WTC11 (cell line): ENCODE results near the gene TET3. TPM values are rescaled to one million over a fixed set of nuclear protein-coding genes. Genes with fewer than 3 reads are reported as not detected.
A peak's percentile ranks its signal among the peaks of the same experiment; 100 is the strongest.

Experiments used
- ATAC-seq: fragments of 200-7000 bp; cut with Tn5 transposase; 2 replicates; pipeline ENCODE4 v1.10.0; 2021; ENCODE audit warnings: mild to moderate bottlenecking, moderate library complexity
- CTCF ChIA-PET: fragments of 300-600 bp; sonication (Branson Sonifier 250); formaldehyde crosslinking; loops from one replicate; lab custom pipeline; 2021; ENCODE audit warnings: antibody characterized with exemption; lab: Charles Lee
- POLR2A ChIA-PET: fragments of 350-600 bp; sonication (Branson Sonifier 250); formaldehyde crosslinking; loops from one replicate; lab custom pipeline; 2021; ENCODE audit warnings: antibody characterized with exemption; lab: Charles Lee
- DNase-seq: peaks from one replicate; pipeline ENCODE4 v3.0.0; 2021; ENCODE audit warnings: low spot score
- H3K27ac Mint-ChIP-seq: 2 replicates; pipeline ENCODE4 v1.8.0; 2021; ENCODE audit warnings: mixed read lengths
- H3K27me3 Mint-ChIP-seq: 2 replicates; pipeline ENCODE4 v1.8.0; 2021; ENCODE audit warnings: low read depth, mild to moderate bottlenecking, moderate library complexity, mixed read lengths
- H3K36me3 Mint-ChIP-seq: 2 replicates; pipeline ENCODE4 v1.8.0; 2021; ENCODE audit warnings: mixed read lengths
- H3K4me1 Mint-ChIP-seq: 2 replicates; pipeline ENCODE4 v1.8.0; 2022; ENCODE audit warnings: mixed read lengths
- H3K4me3 Mint-ChIP-seq: 2 replicates; pipeline ENCODE4 v1.8.0; 2021; ENCODE audit warnings: mild to moderate bottlenecking, moderate library complexity, mixed read lengths
- H3K9me3 Mint-ChIP-seq: 2 replicates; pipeline ENCODE4 v1.8.0; 2021; ENCODE audit warnings: mixed read lengths
- E2F1 ChIP-seq: sonication (generic); formaldehyde crosslinking; IDR thresholded peaks from 2 replicates; pipeline ENCODE4 v1.8.0; 2022; ENCODE audit warnings: mild to moderate bottlenecking, missing genetic modification reagents
- E2F4 ChIP-seq: sonication (generic); formaldehyde crosslinking; IDR thresholded peaks from 2 replicates; pipeline ENCODE4 v1.8.1; 2022; ENCODE audit warnings: low read depth, mild to moderate bottlenecking, moderate library complexity, missing genetic modification reagents, borderline replicate concordance
- ELF4 ChIP-seq: sonication (generic); formaldehyde crosslinking; IDR thresholded peaks from 2 replicates; pipeline ENCODE4 v1.8.1; 2022; ENCODE audit warnings: low read depth, mild to moderate bottlenecking, moderate library complexity, missing genetic modification reagents
- FOXP4 ChIP-seq: sonication (generic); formaldehyde crosslinking; IDR thresholded peaks from 2 replicates; pipeline ENCODE4 v1.8.0; 2022; ENCODE audit warnings: mild to moderate bottlenecking, missing genetic modification reagents
- HMGA2 ChIP-seq: fragments of 250-450 bp; sonication (Bioruptor Pico); IDR thresholded peaks from 2 replicates; pipeline ENCODE4 v1.4.0; 2021; ENCODE audit warnings: mild to moderate bottlenecking, moderate library complexity
- JAZF1 ChIP-seq: fragments of 250-450 bp; sonication (Bioruptor Pico); IDR thresholded peaks from 2 replicates; pipeline ENCODE4 v1.9.0; 2021; ENCODE audit warnings: moderate library complexity, mild to moderate bottlenecking, inconsistent platforms
- MLX ChIP-seq: sonication (generic); formaldehyde crosslinking; IDR thresholded peaks from 2 replicates; pipeline ENCODE4 v1.8.1; 2023; ENCODE audit warnings: mild to moderate bottlenecking, missing genetic modification reagents, moderate library complexity
- NFATC4 ChIP-seq: fragments of 250-450 bp; sonication (Bioruptor Pico); IDR thresholded peaks from 2 replicates; pipeline ENCODE4 v1.9.0; 2021; ENCODE audit warnings: mild to moderate bottlenecking
- NR1H2 ChIP-seq: sonication (generic); formaldehyde crosslinking; IDR thresholded peaks from 2 replicates; pipeline ENCODE4 v1.9.0; 2021; ENCODE audit warnings: mild to moderate bottlenecking, moderate library complexity, missing genetic modification reagents
- PRDM15 ChIP-seq: sonication (generic); formaldehyde crosslinking; IDR thresholded peaks from 2 replicates; pipeline ENCODE4 v1.8.0; 2022; ENCODE audit warnings: missing genetic modification reagents
- RORB ChIP-seq: fragments of 250-450 bp; sonication (Bioruptor Pico); IDR thresholded peaks from 2 replicates; pipeline ENCODE4 v1.9.0; 2021; ENCODE audit warnings: mild to moderate bottlenecking
- TEAD4 ChIP-seq: sonication (generic); formaldehyde crosslinking; IDR thresholded peaks from 2 replicates; pipeline ENCODE4 v1.8.0; 2022; ENCODE audit warnings: mild to moderate bottlenecking, missing genetic modification reagents
- ZNF532 ChIP-seq: fragments of 250-450 bp; sonication (Bioruptor Pico); IDR thresholded peaks from 2 replicates; pipeline ENCODE4 v1.9.0; 2021; ENCODE audit warnings: mild to moderate bottlenecking, borderline replicate concordance
- total RNA-seq: library from RNA; stranded (reverse); gene quantifications from 3 replicates; pipeline ENCODE4 v1.2.3, GENCODE V29; 2021
- TF ChIP-seq, protein P1 (sequence below): fragments of 200-600 bp; IDR thresholded peaks from 2 replicates; pipeline ENCODE4 v1.8.0; 2022; ENCODE audit warnings: antibody characterized with exemption

Gene TET3
- total RNA-seq, 1 experiment from 2014 or later, result 19.3 TPM

DNA sequence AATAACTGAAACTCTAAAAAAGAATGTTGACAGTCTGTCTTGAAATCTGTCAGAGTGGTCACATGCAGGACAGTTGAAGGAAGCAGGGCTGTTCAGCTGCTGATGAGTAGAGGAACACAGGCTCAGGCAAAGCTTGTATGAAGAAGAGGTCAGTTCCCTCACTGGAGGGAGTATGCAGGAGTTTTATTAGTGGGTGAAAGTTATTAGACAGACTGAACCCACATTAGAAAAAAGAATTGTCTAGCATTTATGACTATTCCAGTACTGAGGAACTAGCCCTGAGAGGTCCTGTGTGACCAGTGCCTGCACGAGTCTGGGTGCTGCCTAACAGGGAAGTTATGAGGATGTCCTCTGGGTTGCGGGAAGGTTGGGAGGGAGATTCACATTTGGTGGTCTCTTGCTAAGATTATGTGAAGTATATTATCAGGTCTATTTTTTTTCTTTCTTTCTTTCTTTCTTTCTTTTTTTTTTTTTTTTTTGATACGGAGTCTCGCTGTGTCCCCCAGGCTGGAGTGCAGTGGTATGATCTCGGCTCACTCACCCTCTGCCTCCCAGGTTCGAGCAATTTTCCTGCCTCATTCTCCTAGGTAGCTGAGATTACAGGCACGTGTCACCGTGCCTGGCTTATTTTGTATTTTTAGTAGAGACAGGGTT lies 9.6 kb downstream of the TET3 start (continued):
- no peak for TF ChIP-seq RORB

DNA sequence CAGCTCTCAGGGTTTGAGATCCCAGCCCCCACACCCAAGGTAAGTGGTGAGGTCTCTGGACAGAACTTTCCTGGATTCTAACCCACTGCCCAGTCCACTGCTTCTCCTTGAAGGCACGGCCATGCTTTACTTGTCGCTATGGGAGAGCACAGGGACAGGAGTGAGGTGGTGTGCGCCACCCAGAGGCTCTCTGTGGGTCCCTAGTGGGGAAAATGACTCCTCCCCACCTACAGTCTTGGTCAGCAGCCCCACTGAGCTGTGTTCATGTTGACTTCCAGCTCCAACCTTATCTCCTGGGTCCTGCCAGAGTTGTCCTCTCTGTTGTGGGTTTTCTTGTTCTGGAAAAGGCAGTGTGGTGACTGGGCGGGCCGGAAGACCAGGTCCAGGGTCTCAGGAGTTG lies 11.1 kb downstream of the TET3 start:
- no peak overlapping the region for H3K4me3 Mint-ChIP-seq
- POLR2A ChIA-PET, result no interaction called here
- H3K9me3 Mint-ChIP-seq, result no peaks in the 10 kb centered on the region
- peaks cover 35% of the 10 kb centered on the region for H3K4me1 Mint-ChIP-seq
- DNase-seq (no peak), ATAC-seq (peak; percentile 21)
- no peak overlapping the region for H3K27ac Mint-ChIP-seq
- CTCF ChIA-PET, result interaction anchor here (1.1 to 2.1 kb wide), 3 partner anchors 85 to 167 kb away, joined by 3 to 5 read pairs (median 3); partner anchors contain the start of gene STAMBP
- no peaks in the 10 kb centered on the region for H3K27me3 Mint-ChIP-seq
- TF ChIP-seq E2F4 (no peak), PRDM15 (CRISPR knock-in tag) (peak; percentile 30; the same call in 1 of the 2 replicates)
- H3K36me3 Mint-ChIP-seq, result peaks cover 3% of the 10 kb centered on the region

DNA sequence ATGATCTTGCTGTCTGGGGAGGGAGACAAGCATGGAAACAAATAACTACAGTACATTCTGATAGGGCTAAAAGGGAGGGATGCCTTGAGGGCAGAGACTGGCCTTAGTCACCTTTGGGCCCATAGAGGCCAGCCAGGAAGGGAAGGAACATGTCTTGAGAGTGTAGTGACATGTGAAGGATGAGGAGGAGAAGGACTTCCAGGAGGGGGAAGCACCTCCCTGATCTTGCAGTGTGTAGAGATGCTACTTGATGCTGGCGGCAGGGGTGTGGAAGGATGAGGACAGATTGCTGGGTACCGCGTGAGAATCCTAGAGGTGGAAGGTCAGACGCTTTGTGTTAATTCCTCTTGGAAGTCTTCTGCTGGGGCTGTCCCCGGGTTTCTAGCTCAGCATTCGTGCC lies 13.1 kb downstream of the TET3 start:
- TF ChIP-seq ELF4 (CRISPR knock-in tag), result no peak
- TF ChIP-seq TEAD4 (CRISPR knock-in tag), result no peak
- TF ChIP-seq MLX (CRISPR knock-in tag), result no peak
- TF ChIP-seq, all 79 proteins: peak for 0
- H3K4me1 Mint-ChIP-seq, result peaks cover 47% of the 10 kb centered on the region
- DNase-seq, result no peak
- no peaks in the 10 kb centered on the region for H3K36me3 Mint-ChIP-seq
- no peak overlapping the region for H3K4me3 Mint-ChIP-seq
- POLR2A ChIA-PET, result no interaction called here
- ATAC-seq, result no peak
- CTCF ChIA-PET, result interaction anchor here (0.8 to 2.1 kb wide), 5 partner anchors 10 to 141 kb away, joined by 3 to 5 read pairs (median 3); no protein-coding TSS in a partner anchor
- 0 out of 2 replicates have a peak overlapping the region, but pooled peaks have one; percentile 27 for H3K27ac Mint-ChIP-seq
- no peaks in the 10 kb centered on the region for H3K9me3 Mint-ChIP-seq
- H3K27me3 Mint-ChIP-seq, result no peaks in the 10 kb centered on the region

GRCh38 chr2:73998451-73998850 lies 13.7 kb downstream of the TET3 start:
- H3K27ac Mint-ChIP-seq, result no peak overlapping the region
- H3K4me3 Mint-ChIP-seq, result no peak overlapping the region
- ChIA-PET CTCF (interaction anchor here (1.0 to 1.5 kb wide), 2 partner anchors 27 to 78 kb away, joined by 3 read pairs; no protein-coding TSS in a partner anchor), POLR2A (no interaction called here)
- ATAC-seq (no peak), DNase-seq (no peak)
- H3K27me3 Mint-ChIP-seq, result no peaks in the 10 kb centered on the region
- H3K36me3 Mint-ChIP-seq, result no peaks in the 10 kb centered on the region
- H3K4me1 Mint-ChIP-seq, result peaks cover 47% of the 10 kb centered on the region
- no peaks in the 10 kb centered on the region for H3K9me3 Mint-ChIP-seq
- TF ChIP-seq FOXP4 (no peak), NR1H2 (no peak), ZNF532 (CRISPR knock-in tag) (no peak), RORB (no peak), HMGA2 (CRISPR knock-in tag) (no peak), JAZF1 (no peak), NFATC4 (CRISPR knock-in tag) (no peak), E2F1 (CRISPR knock-in tag) (no peak)
- TF ChIP-seq, protein P1, sequence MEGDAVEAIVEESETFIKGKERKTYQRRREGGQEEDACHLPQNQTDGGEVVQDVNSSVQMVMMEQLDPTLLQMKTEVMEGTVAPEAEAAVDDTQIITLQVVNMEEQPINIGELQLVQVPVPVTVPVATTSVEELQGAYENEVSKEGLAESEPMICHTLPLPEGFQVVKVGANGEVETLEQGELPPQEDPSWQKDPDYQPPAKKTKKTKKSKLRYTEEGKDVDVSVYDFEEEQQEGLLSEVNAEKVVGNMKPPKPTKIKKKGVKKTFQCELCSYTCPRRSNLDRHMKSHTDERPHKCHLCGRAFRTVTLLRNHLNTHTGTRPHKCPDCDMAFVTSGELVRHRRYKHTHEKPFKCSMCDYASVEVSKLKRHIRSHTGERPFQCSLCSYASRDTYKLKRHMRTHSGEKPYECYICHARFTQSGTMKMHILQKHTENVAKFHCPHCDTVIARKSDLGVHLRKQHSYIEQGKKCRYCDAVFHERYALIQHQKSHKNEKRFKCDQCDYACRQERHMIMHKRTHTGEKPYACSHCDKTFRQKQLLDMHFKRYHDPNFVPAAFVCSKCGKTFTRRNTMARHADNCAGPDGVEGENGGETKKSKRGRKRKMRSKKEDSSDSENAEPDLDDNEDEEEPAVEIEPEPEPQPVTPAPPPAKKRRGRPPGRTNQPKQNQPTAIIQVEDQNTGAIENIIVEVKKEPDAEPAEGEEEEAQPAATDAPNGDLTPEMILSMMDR, result no peak
